Measurements from ENCODE around the gene WDR47. TPM values are rescaled to one million over a fixed set of nuclear protein-coding genes. Genes with fewer than 3 reads are reported as not detected.

The WDR47 gene
- total and polyA plus RNA-seq, 7 donors = 5.7 to 19.6 (median 14.2) TPM

DNA sequence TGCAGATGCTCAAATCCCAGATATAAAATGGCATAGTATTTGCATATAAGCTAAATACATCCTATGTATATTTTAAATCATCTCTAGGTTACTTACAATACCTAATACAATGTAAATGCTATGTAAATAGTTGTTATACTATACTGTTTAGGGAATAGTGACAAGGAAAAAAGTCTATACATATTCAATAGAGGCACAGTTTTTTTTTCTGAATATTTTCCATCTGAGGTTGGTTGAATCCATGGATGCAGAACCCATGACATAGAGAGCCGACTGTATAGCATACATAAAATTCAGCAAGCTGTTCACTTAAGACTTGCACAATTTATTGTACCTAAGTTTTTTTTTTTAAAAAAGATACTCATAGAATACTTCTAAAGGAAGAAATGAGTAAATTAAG, 27.4 kb upstream of the WDR47 start:
- no peak overlapping the region for H3K27ac ChIP-seq
- 74 to 93% (median 84%) methylated on average over 1 of the region's 1 CpG for WGBS, 3 donors

DNA sequence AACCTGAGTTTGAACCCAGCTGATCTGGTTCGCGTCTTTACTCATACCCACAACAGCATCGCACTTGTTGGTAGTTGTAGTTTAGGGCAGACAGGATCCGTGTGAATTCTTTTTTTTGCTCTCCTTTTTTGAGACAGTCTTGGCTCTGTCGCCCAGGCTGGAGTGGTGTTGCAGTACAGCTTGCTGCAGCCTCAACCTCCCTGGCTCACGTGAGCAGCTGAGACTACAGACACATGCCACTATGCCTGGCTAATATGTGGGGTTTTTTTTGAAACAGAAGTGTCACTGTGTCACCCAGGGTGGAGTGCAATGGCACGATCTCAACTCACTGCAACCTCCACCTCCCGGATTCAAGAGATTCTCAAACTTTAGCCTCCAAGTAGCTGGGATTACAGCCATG, 26.0 kb upstream of the WDR47 start:
- intact Hi-C loops (cut with DNase I) = no loop called here
- no peak overlapping the region for H3K27ac ChIP-seq
- ATAC-seq = no peak
- no peak for DNase-seq
- TF ChIP-seq, protein P1, sequence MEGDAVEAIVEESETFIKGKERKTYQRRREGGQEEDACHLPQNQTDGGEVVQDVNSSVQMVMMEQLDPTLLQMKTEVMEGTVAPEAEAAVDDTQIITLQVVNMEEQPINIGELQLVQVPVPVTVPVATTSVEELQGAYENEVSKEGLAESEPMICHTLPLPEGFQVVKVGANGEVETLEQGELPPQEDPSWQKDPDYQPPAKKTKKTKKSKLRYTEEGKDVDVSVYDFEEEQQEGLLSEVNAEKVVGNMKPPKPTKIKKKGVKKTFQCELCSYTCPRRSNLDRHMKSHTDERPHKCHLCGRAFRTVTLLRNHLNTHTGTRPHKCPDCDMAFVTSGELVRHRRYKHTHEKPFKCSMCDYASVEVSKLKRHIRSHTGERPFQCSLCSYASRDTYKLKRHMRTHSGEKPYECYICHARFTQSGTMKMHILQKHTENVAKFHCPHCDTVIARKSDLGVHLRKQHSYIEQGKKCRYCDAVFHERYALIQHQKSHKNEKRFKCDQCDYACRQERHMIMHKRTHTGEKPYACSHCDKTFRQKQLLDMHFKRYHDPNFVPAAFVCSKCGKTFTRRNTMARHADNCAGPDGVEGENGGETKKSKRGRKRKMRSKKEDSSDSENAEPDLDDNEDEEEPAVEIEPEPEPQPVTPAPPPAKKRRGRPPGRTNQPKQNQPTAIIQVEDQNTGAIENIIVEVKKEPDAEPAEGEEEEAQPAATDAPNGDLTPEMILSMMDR (IDR thresholded peaks at IDR 0.05) = no peak
- no peaks in the 10 kb centered on the region for H3K27me3 ChIP-seq (ENCODE audit: insufficient read depth in 3 of 3, low read length in 2 of 3)
- H3K4me3 ChIP-seq = no peak overlapping the region
- peaks cover 4 to 86% of the 10 kb centered on the region in 2 donors for H3K36me3 ChIP-seq (ENCODE audit: insufficient read depth in 1 of 2, low read depth in 1 of 2)
- WGBS, 3 donors = 71 to 81% (median 78%) methylated on average over 8 of the region's 8 CpGs
- no peaks in the 10 kb centered on the region for H3K4me1 ChIP-seq
- H3K9me3 ChIP-seq = no peaks in the 10 kb centered on the region

More for the DNA sequence above, 27.4 kb upstream of the WDR47 start:
- Histone ChIP-seq H3K4me3 (no peak overlapping the region), H3K36me3 (ENCODE audit: insufficient read depth in 1 of 2, low read depth in 1 of 2) (peaks cover 4 to 82% of the 10 kb centered on the region in 2 donors), H3K9me3 (no peaks in the 10 kb centered on the region), H3K27me3 (ENCODE audit: insufficient read depth in 3 of 3, low read length in 2 of 3) (no peaks in the 10 kb centered on the region), H3K4me1 (no peaks in the 10 kb centered on the region)
- TF ChIP-seq, protein P1 (IDR thresholded peaks at IDR 0.05) = no peak
- ATAC-seq (no peak), DNase-seq (no peak)
- intact Hi-C loops (cut with DNase I) = no loop called here

DNA sequence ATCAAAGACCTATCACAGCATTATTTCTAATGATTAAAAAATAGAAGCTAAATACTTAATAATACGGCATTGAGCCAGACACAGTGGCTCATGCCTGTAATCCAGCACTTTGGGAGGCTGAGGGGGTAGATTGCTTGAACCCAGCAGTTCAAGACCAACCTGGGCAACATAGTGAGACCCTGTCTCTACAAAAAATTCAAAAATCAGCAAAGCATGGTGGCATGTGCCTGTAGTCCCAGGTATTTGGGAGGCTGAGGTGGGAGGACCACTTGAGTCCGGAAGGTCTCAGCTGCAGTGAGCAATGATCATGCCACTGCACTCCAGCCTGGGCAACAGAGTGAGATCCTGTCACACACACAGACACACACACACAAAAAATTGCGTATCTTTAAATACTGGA, 23.2 kb upstream of the WDR47 start:
- no peaks in the 10 kb centered on the region for H3K27me3 ChIP-seq (ENCODE audit: insufficient read depth in 3 of 3, low read length in 2 of 3)
- TF ChIP-seq, protein P1 (IDR thresholded peaks at IDR 0.05) = no peak
- ATAC-seq = no peak
- intact Hi-C loops (cut with DNase I) = no loop called here
- no peak overlapping the region for H3K27ac ChIP-seq
- no peak overlapping the region for H3K4me3 ChIP-seq
- peaks cover 8% of the 10 kb centered on the region for H3K4me1 ChIP-seq
- DNase-seq = no peak
- H3K9me3 ChIP-seq = no peaks in the 10 kb centered on the region
- H3K36me3 ChIP-seq (ENCODE audit: insufficient read depth in 1 of 2, low read depth in 1 of 2) = peaks cover 4 to 69% of the 10 kb centered on the region in 2 donors
- WGBS, 3 donors = 84 to 97% (median 92%) methylated on average over 3 of the region's 3 CpGs

DNA sequence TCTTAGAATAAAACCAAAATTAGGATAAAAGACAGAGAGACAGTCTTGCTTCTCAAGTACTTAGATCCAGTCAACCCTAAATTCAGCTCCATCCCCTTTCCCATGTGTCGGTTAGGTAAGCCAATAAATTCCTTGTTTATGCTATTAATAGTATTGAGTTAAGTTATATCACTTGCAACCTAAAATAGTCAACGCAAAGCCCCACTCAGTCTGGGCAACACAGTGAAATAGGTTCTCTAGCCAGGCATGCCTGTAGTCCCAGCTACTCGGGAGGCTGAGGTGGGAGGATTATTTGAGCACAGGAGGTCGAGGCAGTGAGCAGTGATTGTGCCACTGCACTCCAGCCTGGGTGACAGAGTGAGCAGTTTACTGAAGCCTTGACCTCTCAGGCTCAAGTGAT, 19.3 kb upstream of the WDR47 start:
- intact Hi-C loops (cut with DNase I) = no loop called here
- Histone ChIP-seq H3K4me3 (no peak overlapping the region), H3K27me3 (ENCODE audit: insufficient read depth in 3 of 3, low read length in 2 of 3) (no peaks in the 10 kb centered on the region), H3K4me1 (peaks cover 8% of the 10 kb centered on the region), H3K9me3 (no peaks in the 10 kb centered on the region), H3K27ac (no peak overlapping the region), H3K36me3 (ENCODE audit: insufficient read depth in 1 of 2, low read depth in 1 of 2) (peaks cover 0 to 39% of the 10 kb centered on the region in 2 donors)
- TF ChIP-seq, protein P1 (IDR thresholded peaks at IDR 0.05) = no peak
- WGBS, 3 donors = 32 to 49% (median 36%) methylated on average over 4 of the region's 4 CpGs
- no peak for DNase-seq
- peak in 1 of 4 donors; percentile 24 for ATAC-seq

DNA sequence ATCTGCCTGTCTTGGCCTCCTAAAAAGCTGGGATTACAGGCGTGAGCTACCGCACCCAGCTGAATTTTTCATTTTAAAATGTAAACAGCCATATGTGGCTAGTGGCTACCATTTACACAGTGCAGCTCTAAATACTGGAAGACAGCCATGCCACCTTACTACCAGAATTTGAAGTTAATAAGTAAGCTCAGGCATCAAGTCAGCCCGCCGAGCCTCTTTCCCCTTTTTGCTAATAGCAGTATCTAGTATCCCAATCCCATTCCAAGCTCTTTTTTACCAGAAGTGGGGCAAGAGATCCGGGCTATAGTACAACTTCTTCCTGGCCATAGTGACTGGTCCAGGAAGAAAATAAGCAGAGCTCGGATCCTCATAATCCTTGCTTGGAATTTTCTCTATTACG, 18.8 kb upstream of the WDR47 start:
- DNase-seq = no peak
- Histone ChIP-seq H3K4me1 (peaks cover 8% of the 10 kb centered on the region), H3K9me3 (no peaks in the 10 kb centered on the region), H3K36me3 (ENCODE audit: insufficient read depth in 1 of 2, low read depth in 1 of 2) (peaks cover 0 to 34% of the 10 kb centered on the region in 2 donors), H3K27me3 (ENCODE audit: insufficient read depth in 3 of 3, low read length in 2 of 3) (no peaks in the 10 kb centered on the region), H3K27ac (no peak overlapping the region), H3K4me3 (no peak overlapping the region)
- TF ChIP-seq, protein P1 (IDR thresholded peaks at IDR 0.05) = no peak
- no peak for ATAC-seq
- 70 to 83% (median 75%) methylated on average over 7 of the region's 7 CpGs for WGBS, 3 donors
- intact Hi-C loops (cut with DNase I) = no loop called here
